ENCODE results near the gene TOP2B.

Gene TOP2B

GRCh38 chr3:25618028-25618427, 46.7 kb downstream of the TOP2B start:
- DNase-seq: no peak

GRCh38 chr3:25611193-25611592, 53.5 kb downstream of the TOP2B start:
- no peak for DNase-seq

DNA sequence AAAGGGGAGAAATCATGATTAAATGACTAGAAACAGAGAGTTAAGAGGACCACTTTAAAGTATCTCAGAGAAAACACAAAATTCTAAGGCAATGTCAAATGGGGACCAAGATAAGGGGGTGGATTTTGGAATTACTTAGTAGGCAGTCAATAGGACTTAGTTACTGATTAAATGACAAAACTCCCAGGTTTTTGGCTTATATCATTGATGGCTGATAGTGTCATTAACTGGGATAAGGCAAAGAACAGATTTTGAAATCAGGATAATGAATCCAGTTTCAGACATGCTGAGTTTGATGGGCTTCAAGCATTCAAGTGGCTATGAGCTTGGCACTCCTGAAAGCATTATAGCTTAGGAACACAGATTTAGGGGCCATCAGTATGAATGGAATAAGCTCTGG, 53.9 kb downstream of the TOP2B start:
- DNase-seq: no peak

- no peak for DNase-seq
These were observed 54.5 kb downstream of the TOP2B start for GRCh38 chr3:25610167-25610566.

DNA sequence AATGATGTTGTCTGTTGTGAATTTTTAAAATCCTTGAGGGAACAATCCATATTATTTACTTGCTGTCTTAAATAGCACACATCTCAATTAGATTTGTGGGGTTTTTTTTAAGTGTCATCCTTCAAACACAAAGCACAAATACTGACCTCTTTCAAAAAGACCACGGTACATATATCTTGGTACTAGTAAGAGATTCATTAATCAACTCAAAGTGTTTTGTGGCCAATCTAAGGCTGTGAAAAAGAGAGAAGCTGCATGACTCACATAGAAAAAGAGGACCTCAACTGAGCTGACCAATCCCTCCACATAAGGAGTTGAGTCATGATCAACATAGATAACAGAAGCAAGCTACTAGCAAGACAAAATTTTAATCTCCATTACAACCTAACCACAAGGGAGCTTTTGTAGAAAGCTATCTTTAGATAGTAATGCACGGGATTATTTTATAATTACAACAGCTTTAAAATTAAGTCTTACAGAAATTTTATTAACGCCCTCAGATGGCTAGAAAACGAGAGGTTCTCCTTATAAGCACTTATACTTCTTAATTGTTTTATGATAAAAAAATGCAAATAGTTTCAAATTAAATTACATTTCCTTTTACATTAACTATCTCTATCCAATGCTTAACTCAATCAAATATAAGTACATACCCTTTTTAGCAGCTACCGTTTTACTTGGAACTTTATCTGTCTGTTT, 60.5 kb downstream of the TOP2B start:
- peak; percentile 75 to 85 for DNase-seq

DNA sequence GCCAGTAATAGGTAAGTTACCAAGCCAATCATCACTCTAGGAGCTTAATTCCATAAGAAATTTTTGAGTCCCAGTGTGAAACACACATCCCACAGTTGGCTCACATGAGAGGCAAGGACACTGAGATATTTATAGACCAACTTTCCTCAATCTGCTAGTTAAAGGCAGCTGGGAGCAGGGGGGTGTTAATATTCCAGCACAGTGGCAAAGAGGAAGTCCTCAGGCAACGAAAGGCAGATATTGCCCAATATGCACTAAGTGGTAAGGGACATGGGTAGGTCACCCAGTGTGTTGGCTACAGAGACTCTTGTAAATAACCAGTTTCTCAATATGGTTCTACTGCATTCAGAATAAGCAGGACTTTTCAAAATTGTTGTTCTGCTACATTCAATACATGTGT, 61.0 kb downstream of the TOP2B start:
- peak; percentile 77 to 88 for DNase-seq

GRCh38 chr3:25597535-25598101, 67.1 kb downstream of the TOP2B start:
- no peak for DNase-seq

- peak in 1 of 2 donors; percentile 77 for DNase-seq
These were observed 70.7 kb downstream of the TOP2B start for GRCh38 chr3:25594007-25594502.

DNA sequence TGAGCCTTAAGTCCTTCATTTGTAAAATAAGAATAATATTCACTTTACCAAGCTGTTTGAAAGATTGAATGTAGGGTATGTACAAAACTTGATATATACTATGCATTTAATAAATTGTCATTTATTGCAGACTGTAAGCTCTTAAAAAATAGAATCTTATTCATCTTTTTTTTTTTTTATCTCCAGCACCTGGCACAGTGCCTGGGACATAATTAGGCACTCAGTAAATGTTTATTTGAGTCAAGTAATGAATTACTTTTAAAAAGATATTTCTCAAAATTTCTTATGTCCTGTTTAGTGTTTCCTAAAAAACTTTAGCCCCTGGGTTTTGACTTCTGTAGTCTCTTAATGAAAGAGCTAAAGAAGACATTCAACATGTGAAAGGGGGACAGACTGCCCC, 71.7 kb downstream of the TOP2B start:
- DNase-seq: no peak

DNA sequence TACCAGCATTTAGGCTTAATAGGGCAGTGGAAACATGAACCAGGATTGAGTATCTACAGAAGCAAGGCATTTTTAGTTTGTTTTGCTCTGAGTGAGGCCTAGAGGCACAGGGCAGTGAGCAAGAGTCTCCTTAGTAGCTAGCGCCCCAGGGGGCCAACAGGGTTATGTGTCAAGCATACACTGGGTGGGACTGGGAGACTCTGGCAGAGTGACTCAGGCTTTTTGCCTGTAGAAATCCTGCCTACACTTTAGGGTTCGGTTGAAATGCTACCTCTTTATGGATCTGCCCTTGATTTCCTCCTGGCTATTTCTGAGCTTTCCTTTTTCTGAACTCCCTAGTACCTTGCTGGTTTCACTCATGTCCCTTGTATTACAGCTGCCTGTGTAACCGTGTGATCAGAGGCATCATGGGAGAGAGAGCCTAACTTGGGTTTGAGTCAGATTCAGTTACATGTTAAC, 72.2 kb downstream of the TOP2B start:
- DNase-seq: no peak

DNA sequence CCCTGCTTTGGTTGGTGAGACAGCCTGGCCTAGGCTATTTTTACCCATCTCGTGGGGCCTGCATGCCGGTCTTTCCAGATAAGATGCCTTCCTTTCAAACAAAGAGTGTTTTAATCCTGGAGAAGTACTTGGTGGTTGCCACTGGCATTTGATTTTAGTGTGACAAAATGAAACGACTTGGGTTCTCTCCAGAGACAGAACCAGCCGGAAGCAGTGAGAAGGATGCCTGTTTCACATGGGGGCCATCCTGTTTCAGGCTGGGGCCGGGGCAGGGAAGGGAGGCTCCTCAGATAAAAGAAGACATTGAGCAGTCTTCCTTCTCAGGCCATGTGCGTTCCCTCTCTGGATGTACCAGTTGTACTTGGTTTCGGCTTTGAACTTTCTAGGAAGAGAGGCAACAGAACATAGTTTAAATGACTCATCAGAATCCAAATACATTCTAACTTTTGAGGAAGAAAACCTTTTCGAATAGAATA, 74.9 kb downstream of the TOP2B start:
- DNase-seq: no peak

DNA sequence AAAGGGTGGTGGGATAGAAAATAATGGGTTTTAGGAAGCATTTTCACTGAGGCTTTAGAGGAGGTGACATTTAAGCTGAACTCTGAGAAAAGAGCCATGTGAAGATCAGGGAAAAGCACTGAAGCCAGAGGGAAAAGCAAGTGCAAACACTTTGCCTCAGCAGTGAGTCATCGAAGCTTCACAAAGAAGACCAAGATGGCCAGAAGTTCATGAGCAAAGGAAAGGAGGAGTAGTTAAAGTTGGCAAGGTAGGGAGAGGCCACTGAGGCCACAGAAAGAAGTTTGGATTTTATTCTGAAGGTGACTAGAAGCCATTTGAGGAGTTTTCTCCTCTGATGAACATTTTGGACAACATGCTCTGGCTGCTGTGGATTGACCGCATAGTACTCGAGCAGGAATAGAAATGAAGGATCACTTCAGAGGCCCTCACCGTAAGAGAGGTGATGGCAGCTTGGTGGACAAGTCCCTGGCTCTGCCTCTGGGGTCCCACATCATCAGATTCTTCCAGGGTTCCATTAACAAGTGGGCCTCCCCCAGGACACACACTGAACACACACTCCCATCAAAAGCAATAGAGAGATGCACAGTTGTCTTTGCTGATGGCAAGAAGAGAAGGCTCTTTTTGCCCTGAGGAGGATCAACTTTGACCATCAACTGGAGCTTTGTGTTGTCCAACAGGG, 75.5 kb downstream of the TOP2B start:
- no peak for DNase-seq

- no peak for DNase-seq
These were observed 76.1 kb downstream of the TOP2B start for GRCh38 chr3:25588441-25589103.

- DNase-seq: no peak
These were observed 76.7 kb downstream of the TOP2B start for GRCh38 chr3:25587975-25588374.

DNA sequence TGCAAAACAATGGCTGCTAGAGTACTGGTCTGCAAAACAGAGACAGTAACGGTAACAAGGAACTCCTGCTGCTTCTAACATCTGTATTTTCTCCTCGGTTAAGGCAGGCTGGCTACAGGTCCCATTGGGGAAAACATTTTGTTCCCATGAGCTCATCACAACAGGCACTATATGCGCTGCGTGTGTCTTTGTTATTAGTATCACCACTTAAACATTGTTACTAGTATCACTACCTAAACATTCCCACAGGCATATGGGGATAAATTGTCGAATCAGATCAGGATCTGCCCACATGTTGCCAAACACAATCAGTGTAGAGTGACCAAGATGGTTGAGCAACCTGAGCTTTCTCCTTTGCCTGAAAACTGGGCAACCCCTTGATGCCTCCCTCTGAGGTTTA, 77.2 kb downstream of the TOP2B start:
- no peak for DNase-seq

GRCh38 chr3:25587094-25587493, 77.6 kb downstream of the TOP2B start:
- no peak for DNase-seq

- DNase-seq: no peak
These were observed 78.2 kb downstream of the TOP2B start for GRCh38 chr3:25586553-25586952.

GRCh38 chr3:25586167-25586505, 78.6 kb downstream of the TOP2B start:
- DNase-seq: no peak

GRCh38 chr3:25585361-25586166, 79.1 kb downstream of the TOP2B start:
- peak; percentile 35 to 73 for DNase-seq

GRCh38 chr3:25584011-25584789, 80.5 kb downstream of the TOP2B start:
- DNase-seq: no peak

DNA sequence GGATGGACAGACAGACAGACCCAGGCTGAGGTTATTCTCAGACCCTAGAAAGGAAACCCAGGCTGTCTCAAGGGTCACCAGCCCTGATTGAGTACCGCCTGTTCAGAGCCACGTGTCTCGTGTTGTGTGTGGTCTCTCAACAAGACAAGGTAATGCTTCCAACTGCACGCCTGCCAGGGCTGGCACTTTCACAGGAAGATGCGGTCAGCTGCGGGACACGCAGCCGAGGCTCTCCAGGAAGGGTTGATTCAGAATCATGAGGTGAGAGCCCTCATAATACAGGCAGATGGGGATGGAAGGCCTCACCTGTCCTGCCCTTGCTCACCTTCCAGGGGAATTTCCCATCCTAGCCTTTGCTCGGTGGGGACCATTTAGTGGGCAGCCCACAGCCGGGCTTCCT, 81.4 kb downstream of the TOP2B start:
- no peak for DNase-seq

GRCh38 chr3:25582242-25582641, 82.5 kb downstream of the TOP2B start:
- DNase-seq: peak; percentile 36 to 72
